Fibroblast of skin of left quadriceps (primary cell): ENCODE data around the gene CIZ1.
"Not testable (repeated sequence)": the region's sequence is repeated elsewhere in the genome, so short reads cannot be mapped to it uniquely, and the experiment has no call there.

ENCODE experiments used
- DNase-seq, 2 experiments: peaks; one replicate each; pipeline ENCODE4 v3.0.0-alpha.2; 2013; ENCODE audit warnings: low read depth in 2 of 2

The CIZ1 gene, protein sequence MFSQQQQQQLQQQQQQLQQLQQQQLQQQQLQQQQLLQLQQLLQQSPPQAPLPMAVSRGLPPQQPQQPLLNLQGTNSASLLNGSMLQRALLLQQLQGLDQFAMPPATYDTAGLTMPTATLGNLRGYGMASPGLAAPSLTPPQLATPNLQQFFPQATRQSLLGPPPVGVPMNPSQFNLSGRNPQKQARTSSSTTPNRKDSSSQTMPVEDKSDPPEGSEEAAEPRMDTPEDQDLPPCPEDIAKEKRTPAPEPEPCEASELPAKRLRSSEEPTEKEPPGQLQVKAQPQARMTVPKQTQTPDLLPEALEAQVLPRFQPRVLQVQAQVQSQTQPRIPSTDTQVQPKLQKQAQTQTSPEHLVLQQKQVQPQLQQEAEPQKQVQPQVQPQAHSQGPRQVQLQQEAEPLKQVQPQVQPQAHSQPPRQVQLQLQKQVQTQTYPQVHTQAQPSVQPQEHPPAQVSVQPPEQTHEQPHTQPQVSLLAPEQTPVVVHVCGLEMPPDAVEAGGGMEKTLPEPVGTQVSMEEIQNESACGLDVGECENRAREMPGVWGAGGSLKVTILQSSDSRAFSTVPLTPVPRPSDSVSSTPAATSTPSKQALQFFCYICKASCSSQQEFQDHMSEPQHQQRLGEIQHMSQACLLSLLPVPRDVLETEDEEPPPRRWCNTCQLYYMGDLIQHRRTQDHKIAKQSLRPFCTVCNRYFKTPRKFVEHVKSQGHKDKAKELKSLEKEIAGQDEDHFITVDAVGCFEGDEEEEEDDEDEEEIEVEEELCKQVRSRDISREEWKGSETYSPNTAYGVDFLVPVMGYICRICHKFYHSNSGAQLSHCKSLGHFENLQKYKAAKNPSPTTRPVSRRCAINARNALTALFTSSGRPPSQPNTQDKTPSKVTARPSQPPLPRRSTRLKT

DNA sequence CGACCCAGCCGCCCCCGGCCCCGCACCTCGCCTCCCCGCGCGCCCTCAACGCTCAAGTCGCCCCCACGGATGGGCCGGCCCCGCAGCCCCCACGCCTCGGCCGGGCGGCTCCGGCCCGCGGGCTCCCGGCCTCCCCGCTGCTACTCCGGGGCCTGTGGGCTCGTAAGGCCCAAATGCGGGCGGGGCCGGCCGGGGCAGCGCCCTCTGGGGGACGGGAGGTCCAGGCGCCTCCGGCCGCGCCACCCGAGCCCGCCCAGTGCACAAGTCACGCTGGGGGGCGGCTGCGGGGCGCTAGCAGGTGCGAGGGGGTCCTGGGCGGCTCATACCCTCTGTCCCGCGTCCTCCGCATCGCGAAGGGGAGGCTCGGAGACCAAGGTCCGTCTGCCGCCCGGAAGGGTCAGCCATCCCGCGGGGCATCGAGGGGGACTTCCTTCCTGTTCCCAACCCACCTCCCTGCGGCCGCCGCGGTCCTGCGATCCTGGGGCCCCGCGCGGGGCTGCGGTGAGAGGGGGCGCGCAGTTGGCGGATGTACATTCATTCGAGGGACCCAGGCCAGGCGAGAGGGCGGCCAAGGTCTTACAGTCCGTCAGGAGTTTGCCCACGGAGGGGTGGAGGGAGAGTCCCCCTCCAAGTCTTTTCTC, at the start of gene CIZ1:
Gene CIZ1 (minus strand): TSS at position 167 of the 641 bp plus-strand sequence. CDS start 715 bp downstream, outside the sequence.
- peak in 1 of 2 experiments; percentile 47 for DNase-seq

DNA sequence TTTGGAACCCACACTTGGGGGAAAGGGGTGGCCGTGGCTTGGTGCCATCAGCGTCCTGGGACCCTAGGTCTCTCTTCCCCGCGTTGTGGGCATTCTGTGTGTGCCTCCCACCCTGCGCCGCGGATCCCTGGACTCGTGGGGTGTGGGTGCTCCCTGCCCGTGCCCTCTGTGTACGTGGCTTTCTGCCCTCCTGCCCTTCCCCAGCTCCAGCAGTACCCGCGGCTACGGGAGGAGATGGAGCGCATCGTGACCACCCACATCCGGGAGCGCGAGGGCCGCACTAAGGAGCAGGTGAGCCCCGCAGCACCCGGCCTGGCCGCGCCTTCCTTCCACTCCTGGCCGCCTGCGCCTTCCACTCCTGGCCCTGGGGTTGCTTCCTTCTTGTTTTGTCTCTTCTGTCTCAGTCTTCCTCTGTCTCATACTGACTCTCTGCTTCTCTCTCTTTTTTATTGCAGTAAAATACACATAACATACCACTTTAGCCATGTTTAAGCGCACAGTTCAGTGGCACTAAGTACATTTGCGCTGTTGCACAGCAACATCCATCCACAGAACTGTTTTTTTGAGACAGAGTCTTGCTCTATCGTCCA, 42.5 kb upstream of the CIZ1 start:
- DNase-seq = no peak

DNA sequence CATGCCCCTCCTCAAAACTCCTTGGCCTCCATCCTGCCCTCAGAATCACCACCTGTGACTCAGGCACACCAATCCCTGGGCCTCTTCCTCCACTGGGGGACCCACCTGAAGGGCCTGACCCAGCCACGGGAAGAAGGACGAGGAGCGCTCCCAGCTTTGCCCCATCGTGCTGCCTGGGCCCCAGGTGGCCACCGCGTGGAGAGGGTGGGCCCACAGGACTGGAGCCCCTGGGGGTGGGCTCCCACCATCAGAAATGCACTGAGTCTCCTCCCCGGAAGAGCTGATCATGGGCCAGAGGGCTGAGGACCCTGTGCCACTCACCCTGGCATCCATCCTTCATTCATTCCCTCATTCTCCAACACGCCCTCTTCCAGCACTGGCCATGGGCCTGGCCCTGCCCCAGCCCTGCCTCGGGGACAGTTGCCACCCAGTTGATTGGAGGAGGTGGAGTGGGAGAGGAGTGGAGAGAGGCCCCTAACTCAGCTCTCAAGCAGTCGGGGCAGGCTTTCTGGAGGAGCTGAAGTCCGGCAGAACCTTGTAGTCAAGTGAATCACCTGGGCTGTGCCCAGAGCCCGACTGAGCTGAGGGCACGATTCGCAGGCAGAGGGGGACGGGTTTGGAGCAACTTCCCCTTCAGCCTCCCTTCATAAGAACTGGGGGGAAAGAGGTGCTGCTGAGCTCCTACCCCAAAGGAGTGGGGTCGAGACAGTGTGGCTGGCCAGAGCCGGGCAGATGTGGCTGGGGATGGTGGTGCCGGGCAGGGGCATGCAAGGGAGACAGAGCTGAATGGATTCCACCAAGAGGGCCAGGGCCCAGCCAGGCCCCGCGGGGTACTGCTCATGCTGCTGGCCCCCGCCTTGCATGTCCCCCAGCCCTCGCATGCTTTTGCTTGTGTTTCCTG, 41.4 kb upstream of the CIZ1 start:
- no peak for DNase-seq

DNA sequence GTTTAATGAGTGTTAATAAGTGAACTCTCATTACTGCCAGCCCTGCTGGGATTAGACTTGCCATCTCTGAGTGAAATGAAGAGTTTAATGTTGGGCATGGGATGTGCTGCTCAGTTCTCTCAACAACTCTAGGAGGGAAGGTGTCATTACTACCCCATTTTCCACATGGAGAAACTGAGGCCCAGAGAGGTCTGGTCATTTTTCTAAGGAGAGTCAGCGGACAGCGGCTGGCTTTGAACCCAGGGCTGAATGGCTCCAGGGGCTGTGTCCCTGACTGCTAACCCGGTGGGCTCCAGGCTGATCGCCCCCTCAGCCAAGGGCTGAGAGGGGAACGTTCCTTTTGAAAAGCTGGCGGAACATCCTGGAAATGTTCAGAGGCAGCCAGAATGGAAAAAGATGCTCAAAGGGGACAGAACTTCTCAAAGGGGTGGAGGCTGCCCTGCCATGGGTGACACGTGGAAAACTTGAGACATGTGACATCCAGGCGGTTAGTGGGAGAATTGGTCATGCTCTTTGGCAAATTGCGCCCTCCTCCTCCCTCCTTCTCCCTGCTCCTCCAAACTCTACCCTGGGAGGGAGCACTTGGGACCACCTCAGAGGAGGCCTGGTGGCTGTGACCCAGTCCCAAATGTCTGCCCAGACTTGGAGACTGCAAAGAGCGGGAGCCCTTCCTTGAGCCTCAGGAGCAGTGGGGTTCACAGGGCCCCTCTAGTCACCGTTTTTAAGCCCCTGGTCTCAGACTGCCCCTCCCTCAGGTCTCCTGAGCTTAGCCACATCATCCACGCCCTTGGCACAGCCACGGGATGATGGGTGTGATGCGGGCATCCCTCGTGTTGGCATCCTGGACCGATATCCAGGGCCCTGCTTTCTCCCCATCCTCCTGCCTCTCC, 40.5 kb upstream of the CIZ1 start:
- no peak for DNase-seq

DNA sequence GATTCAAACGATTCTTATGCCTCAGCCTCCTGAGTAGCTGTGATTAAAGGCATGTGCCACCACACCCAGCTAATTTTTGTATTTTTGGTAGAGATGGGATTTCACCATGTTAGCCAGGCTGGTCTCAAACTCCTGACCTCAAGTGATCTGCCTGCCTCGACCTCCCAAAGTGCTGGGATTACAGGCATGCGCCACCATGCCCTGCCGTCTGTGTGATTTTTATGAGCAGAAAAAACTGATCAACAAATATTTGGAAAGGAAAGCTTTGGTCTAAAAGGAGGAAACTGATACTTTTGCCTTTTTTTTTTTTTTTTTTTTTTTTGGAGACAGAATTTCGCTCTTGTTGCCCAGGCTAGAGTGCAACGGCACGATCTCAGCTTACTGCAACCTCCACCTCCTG, 39.5 kb upstream of the CIZ1 start:
- not testable (repeated sequence) for DNase-seq

DNA sequence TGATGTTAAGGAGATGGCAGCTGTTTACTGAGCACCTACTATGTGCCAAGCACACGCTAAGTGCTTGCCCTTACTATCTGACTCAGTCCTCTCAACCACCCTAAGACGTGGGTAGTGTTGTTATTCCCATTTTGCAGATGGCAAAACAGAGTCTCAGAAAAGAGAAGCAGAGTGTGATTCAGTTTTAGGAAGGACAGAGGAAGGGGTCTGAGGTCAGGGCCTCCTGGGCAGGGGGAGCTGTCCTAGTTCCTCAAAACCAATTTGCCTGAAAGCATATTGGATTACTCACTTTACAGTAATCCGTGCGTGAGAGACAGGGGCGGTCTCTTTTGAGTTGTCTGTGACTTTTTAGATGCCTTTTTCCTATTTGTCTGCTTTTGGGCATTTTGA, 35.0 kb upstream of the CIZ1 start:
- no peak for DNase-seq

DNA sequence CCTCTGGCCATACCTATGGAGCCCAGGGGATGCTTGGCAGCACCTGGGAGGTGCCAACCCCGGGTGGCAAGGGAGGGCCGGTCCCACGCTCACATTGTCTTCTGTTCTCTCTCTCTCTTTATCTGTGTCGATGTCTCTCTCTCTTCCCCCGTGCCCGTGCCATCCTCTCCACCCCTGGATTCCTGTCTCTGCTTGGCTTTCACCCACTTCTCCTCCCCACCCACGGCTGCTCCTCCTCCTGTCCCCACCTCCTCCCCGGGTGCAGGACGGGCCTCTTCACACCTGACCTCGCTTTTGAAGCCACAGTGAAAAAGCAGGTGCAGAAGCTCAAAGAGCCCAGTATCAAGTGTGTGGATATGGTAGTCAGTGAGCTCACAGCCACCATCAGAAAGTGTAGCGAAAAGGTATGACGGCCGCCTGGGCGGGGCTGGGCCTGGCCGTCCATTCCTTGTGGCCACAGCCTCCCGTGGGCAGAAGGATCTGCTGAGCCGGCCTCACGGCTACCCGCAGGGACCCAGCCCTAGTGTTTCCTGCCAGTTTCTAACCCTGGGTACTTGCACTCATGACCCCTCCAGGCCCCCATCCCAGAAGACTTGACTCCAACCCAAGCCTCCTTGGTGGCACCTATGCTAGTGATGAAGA, 34.5 kb upstream of the CIZ1 start:
- no peak for DNase-seq

DNA sequence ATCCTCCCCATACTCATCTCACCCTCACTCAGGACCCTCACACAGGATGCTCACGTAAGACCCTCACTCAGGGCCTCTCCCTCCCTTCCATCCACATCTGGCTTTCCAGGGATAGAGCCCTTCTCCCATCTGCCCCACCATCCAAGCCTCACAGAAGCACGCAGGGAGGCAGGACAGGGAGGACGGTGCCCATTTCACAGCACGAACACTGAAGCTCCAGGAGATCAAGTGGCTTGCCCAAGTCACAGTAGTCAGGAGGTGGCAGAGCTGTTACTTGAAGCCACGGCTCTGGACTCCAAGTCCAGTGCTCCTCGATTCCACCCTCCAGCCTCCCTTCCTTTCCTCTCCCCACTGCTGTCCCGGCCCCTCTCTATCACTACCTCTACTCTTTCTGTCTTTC, 33.5 kb upstream of the CIZ1 start:
- no peak for DNase-seq

DNA sequence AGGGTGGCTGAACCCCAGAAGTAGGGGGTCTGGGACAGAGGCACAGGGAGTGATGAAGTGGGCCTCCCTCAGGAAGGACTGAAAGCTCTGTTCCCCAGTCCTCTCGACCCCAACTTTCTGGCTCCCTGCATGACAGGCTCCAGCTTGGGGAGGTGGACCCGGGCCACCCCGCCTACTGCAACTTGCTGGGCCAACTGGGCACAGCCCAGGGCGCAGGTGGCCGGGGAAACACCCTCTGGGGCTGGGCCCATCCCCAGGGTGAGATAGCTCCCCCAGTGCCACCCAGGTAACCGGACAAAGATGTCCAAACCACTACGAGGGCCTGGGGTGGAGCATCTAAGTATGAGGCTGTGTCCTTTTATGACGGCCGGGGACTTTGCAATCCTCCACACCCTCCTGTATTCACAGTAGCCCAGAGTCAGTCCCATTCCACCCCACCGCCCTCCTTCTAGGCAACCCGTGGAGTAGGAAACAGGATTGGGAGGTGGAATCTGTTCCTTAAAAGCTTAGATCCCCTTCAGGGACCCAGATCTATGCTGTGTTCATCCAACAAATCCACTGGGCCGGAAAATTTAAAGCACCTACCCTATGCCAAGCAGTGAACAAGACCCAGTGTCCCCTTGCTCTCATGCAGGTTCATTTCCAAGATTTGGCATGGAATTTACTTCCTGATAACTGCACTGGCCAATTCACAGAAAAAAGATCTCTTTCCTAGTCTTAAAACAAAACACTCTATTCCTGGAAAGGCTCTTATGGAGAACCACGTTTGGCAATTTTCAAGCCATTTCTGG, 31.7 kb upstream of the CIZ1 start:
- DNase-seq = no peak

DNA sequence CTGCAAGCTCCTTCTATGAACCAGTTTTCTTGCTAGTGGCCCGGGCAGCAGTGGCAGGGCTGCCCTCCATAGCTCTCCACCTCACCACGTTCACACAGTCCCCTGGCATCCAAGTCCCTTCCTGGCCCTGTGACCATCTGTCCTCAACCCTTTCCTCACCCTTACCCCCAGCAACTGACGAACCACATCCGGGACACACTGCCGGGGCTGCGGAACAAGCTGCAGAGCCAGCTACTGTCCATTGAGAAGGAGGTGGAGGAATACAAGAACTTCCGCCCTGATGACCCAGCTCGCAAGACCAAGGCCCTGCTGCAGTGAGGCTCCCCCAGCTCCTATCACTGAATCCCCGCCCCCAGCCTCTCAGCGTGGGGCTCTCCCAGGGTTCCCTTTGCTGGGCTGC, 30.7 kb upstream of the CIZ1 start:
- no peak for DNase-seq

DNA sequence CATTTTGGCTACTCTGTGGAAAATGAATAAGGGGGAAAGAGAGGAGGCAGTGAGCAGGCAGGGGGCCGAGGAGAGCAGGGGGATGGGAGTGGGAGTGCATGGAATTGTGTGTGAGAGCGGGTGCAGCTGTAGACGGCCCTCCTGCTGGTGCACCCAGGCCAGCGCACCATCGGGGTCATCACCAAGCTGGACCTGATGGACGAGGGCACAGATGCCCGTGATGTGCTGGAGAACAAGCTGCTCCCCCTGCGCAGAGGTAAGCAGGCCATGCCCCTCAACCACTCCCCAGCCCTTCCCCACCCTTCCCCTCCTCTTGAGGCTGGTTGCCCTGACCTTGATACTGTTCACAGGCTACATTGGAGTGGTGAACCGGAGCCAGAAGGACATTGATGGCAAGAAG, 28.5 kb upstream of the CIZ1 start:
- DNase-seq = no peak

DNA sequence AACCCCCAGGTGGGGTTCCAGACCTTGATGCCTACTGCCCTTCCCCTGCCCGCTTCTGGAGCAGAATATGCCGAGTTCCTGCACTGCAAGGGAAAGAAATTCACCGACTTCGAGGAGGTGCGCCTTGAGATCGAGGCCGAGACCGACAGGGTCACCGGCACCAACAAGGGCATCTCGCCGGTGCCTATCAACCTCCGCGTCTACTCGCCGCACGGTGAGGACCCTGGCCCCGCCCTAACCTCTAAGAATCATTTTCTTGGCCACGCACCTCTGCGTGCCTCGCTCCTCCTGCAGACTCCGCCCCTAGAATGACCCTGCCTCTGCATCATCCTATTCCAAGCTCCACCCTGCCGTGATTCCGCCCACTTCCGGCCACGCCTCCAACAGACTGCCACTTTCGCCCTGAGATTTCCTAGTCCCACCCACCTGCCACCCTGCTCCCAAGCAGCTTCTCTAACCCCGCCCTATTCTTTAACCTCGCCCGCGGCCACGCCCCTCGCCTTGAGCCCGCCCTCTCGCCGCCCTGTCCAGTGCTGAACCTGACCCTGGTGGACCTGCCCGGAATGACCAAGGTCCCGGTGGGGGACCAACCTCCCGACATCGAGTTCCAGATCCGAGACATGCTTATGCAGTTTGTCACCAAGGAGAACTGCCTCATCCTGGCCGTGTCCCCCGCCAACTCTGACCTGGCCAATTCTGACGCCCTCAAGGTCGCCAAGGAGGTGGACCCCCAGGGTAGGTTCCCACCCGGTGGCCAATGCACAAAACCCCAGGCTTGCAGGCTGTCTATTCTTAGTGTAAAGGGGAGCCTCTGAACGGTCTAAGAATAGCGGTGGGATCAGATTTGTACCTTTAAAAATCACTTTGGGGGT, 27.4 kb upstream of the CIZ1 start:
- DNase-seq = no peak

DNA sequence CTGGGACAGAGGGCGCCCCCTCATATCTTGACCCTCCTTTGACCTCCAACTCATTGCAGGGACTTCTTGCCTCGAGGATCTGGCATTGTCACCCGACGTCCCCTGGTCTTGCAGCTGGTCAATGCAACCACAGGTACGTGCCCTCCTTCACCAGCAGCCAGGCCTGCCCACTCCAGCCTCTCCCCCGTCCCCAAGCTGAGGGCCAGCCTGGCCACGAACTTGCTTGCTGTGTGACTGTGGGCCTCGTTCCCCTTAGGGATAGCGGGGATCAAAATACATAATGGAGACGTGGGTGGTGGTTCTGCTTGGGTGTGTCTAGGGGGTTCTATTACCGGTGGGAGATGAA, 26.8 kb upstream of the CIZ1 start:
- no peak for DNase-seq

DNA sequence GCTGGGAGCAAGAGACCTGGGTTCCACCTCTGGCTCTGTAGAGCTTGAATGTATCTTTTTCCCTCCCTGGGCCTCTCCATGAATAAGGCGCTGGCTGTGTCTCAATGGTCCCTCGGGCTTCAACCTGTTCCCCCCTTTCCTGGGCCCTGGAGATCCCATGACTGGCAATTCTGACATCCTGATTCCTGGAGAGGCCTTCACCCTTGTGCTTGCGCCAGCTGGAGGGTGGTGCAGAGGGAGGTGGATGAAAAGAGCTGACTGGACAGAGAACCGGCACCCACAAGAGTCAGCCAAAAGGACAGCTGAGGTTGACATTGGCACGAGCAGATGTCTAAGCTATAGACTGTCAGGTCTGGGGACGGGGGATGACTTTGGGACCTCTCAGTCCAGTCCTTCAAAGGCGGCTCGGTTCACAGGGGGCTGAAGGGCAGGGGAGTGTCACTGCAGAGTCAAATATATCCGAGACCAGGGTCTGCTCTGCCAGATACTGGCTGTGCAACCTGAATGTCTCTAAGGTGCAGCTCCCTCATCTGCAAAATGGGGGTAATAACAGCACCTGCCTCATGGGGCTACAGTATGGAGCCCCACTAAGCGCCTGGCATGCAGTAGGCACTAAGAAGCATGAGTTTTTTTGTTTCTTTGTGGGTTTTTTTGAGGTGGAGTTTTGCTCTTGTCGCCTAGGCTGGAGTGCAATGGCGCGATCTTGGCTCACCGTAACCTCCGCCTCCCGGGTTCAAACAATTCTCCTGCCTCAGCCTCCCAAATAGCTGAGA, 25.6 kb upstream of the CIZ1 start:
- DNase-seq = no peak

DNA sequence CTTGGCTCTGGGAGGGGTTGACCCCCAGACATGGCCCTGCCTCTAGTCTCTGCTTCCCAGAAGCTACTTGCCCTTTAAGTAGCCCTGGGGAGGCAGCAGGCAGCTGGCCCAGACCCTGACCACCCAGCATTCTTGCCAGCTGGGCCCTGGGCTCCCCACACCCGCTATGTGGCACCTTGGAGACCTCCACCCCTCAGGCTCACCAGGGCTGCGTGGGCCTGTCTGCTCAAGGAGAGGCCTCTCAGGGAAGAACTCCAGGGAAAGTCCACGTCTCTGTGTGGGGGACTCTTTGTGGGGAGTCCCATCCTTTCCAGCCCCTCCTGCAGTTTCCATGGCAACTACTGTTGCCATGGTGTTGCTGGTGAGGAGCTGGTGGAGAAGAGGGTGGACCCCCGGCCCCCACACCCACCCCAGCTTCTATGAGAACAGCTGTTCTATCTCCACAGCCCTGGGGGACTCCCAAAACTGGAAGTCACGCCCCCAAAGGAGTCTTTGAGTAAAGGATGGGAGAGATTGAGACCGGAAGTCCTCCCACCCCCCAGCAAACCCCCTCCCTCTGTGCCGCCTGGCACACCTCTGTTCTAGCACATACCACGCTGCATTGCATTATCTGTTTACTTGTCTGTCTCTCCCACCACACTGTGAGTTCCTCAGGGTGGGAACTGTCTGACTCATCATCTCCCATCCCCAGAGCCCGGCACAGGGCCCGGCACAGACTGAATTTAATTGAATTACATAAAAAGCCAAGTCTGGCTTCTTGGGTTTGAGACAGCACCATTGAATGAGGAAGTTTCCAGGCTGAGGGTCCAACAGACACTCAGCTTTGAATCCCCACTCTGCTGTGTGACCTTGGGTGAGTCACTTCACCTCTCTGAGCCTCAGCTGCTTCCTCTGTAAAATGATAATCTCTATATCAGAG, 24.4 kb upstream of the CIZ1 start:
- peak; percentile 66 to 70 for DNase-seq
